ENCODE measurements around the gene LPP.

- no peak for TF ChIP-seq CTCF (IDR thresholded peaks at IDR 0.05)
- no peak for TF ChIP-seq POLR2A (IDR thresholded peaks at IDR 0.05)
Measured at GRCh38 chr3:188877381-188877780, 723.4 kb downstream of the LPP start.
